HepG2 (cell line): ENCODE measurements around the gene WSB1. TPM values are rescaled to one million over a fixed set of nuclear protein-coding genes. Genes with fewer than 3 reads are reported as not detected.

Experiments
- CC2D1A ChIP-seq: sonication (generic); formaldehyde crosslinking; IDR thresholded peaks from 2 replicates; pipeline ENCODE4 v1.8.1; 2023; ENCODE audit warnings: mild to moderate bottlenecking, missing genetic modification reagents
- DNMT3B ChIP-seq: conservative IDR thresholded peaks from 2 replicates; pipeline ENCODE4 v1.6.1; 2016; ENCODE audit warnings: missing biosample characterization, control low read depth
- ELK4 ChIP-seq: sonication (generic); formaldehyde crosslinking; IDR thresholded peaks from 2 replicates; pipeline ENCODE4 v1.9.0; 2021; ENCODE audit warnings: missing genetic modification reagents, borderline replicate concordance
- FOSL2 ChIP-seq: sonication (generic); formaldehyde crosslinking; IDR thresholded peaks from 2 replicates; pipeline ENCODE4 v1.4.0; 2020; ENCODE audit warnings: missing genetic modification reagents
- HMGA1 ChIP-seq: sonication (generic); formaldehyde crosslinking; conservative IDR thresholded peaks from 2 replicates; pipeline ENCODE4 v1.4.0; 2020; ENCODE audit warnings: missing genetic modification reagents
- HOXA7 ChIP-seq: sonication (generic); formaldehyde crosslinking; IDR thresholded peaks from 2 replicates; pipeline ENCODE4 v1.8.1; 2022; ENCODE audit warnings: mild to moderate bottlenecking, missing genetic modification reagents, moderate library complexity
- IRF2 ChIP-seq: IDR thresholded peaks from 2 replicates; pipeline ENCODE4 v1.6.1; 2018; ENCODE audit warnings: missing genetic modification reagents, missing compliant biosample characterization
- JUN ChIP-seq: sonication (generic); formaldehyde crosslinking; IDR thresholded peaks from 2 replicates; pipeline ENCODE4 v1.4.0; 2020; ENCODE audit warnings: mild to moderate bottlenecking, missing genetic modification reagents
- JUND ChIP-seq: sonication (generic); formaldehyde crosslinking; IDR thresholded peaks from 2 replicates; pipeline ENCODE4 v1.8.0; 2022; ENCODE audit warnings: mild to moderate bottlenecking, missing genetic modification reagents
- KAT2B ChIP-seq: fragments of 150-350 bp; IDR thresholded peaks from 2 replicates; pipeline ENCODE4 v1.6.1; 2014; ENCODE audit warnings: low read depth, low read length, borderline replicate concordance
- KDM5B ChIP-seq: sonication (generic); formaldehyde crosslinking; IDR thresholded peaks from 2 replicates; pipeline ENCODE4 v1.4.0; 2020; ENCODE audit warnings: missing genetic modification reagents, mild to moderate bottlenecking, borderline replicate concordance
- LBX2 ChIP-seq: sonication (generic); formaldehyde crosslinking; IDR thresholded peaks from 2 replicates; pipeline ENCODE4 v1.5.0; 2020; ENCODE audit warnings: missing genetic modification reagents, mild to moderate bottlenecking, borderline replicate concordance
- MAZ ChIP-seq, 2 experiments: sonication (generic) in 1 of 2; formaldehyde crosslinking in 1 of 2; IDR thresholded peaks; 2 replicates each; pipeline versions ENCODE4 v1.5.0 to v1.6.1; 2012 to 2020; ENCODE audit warnings: low read depth in 2 of 2, mild to moderate bottlenecking in 2 of 2, borderline replicate concordance in 1 of 2, improper control_type of control experiment in 1 of 2, low read length in 1 of 2, missing genetic modification reagents in 1 of 2, moderate library complexity in 1 of 2
- MED13 ChIP-seq: sonication (generic); formaldehyde crosslinking; IDR thresholded peaks from 2 replicates; pipeline ENCODE4 v1.5.0; 2020; ENCODE audit warnings: missing genetic modification reagents
- MED8 ChIP-seq: sonication (generic); formaldehyde crosslinking; IDR thresholded peaks from 2 replicates; pipeline ENCODE4 v1.8.1; 2023; ENCODE audit warnings: mild to moderate bottlenecking, missing genetic modification reagents; ENCODE audit not compliant: insufficient replicate concordance
- NRL ChIP-seq: sonication (generic); formaldehyde crosslinking; IDR thresholded peaks from 2 replicates; pipeline ENCODE4 v1.5.0; 2020; ENCODE audit warnings: missing genetic modification reagents, mild to moderate bottlenecking, moderate library complexity, borderline replicate concordance
- PHB2 ChIP-seq: fragments of 450-650 bp; IDR thresholded peaks from 2 replicates; pipeline ENCODE4 v1.6.1; 2018; ENCODE audit not compliant: partially characterized antibody
- RFXANK ChIP-seq: IDR thresholded peaks from 2 replicates; pipeline ENCODE4 v1.6.1; 2016
- SMARCE1 ChIP-seq: fragments of 450-650 bp; IDR thresholded peaks from 2 replicates; pipeline ENCODE4 v1.6.1; 2017; ENCODE audit warnings: borderline replicate concordance
- SNAI1 ChIP-seq: sonication (generic); formaldehyde crosslinking; IDR thresholded peaks from 2 replicates; pipeline ENCODE4 v1.5.0; 2020; ENCODE audit warnings: mild to moderate bottlenecking, missing genetic modification reagents, borderline replicate concordance
- SP2 ChIP-seq: sonication (generic); formaldehyde crosslinking; IDR thresholded peaks from 2 replicates; pipeline ENCODE4 v1.5.1; 2020; ENCODE audit warnings: mild to moderate bottlenecking, missing genetic modification reagents
- SRSF1 ChIP-seq: fragments of 200-400 bp; formaldehyde crosslinking; optimal IDR thresholded peaks from 2 replicates; pipeline ENCODE3; 2017; ENCODE audit warnings: mild to moderate bottlenecking, low read depth, low read length, moderate library complexity
- STAG1 ChIP-seq: sonication (generic); formaldehyde crosslinking; IDR thresholded peaks from 2 replicates; pipeline ENCODE4 v1.4.0; 2020; ENCODE audit warnings: missing genetic modification reagents
- TSC22D2 ChIP-seq: sonication (generic); formaldehyde crosslinking; IDR thresholded peaks from 2 replicates; pipeline ENCODE4 v1.5.1; 2020; ENCODE audit warnings: missing genetic modification reagents, mild to moderate bottlenecking, borderline replicate concordance
- ZBTB3 ChIP-seq: sonication (generic); formaldehyde crosslinking; IDR thresholded peaks from 2 replicates; pipeline ENCODE4 v1.4.0; 2020; ENCODE audit warnings: low read depth, mild to moderate bottlenecking, moderate library complexity, missing genetic modification reagents, borderline replicate concordance
- ZFP62 ChIP-seq: sonication (generic); formaldehyde crosslinking; IDR thresholded peaks from 2 replicates; pipeline ENCODE4 v1.4.0; 2020; ENCODE audit warnings: missing genetic modification reagents
- ZFY ChIP-seq: sonication (generic); formaldehyde crosslinking; IDR thresholded peaks from 2 replicates; pipeline ENCODE4 v1.4.0; 2020; ENCODE audit warnings: missing genetic modification reagents
- ZNF354B ChIP-seq: sonication (generic); formaldehyde crosslinking; IDR thresholded peaks from 2 replicates; pipeline ENCODE4 v1.8.0; 2022; ENCODE audit warnings: mild to moderate bottlenecking, missing genetic modification reagents
- ZNF556 ChIP-seq: sonication (generic); formaldehyde crosslinking; IDR thresholded peaks from 2 replicates; pipeline ENCODE4 v1.4.0; 2020; ENCODE audit warnings: mild to moderate bottlenecking, missing genetic modification reagents, borderline replicate concordance
- ZSCAN21 ChIP-seq: sonication (generic); formaldehyde crosslinking; IDR thresholded peaks from 2 replicates; pipeline ENCODE4 v1.8.0; 2022; ENCODE audit warnings: mild to moderate bottlenecking, missing genetic modification reagents, moderate library complexity, borderline replicate concordance
- ZSCAN31 ChIP-seq: sonication (generic); formaldehyde crosslinking; IDR thresholded peaks from 2 replicates; pipeline ENCODE4 v1.5.0; 2020; ENCODE audit warnings: low read depth, mild to moderate bottlenecking, missing genetic modification reagents
- polyA plus RNA-seq, 8 experiments: library from polyadenylated mRNA; depleted of rRNA in 3 of 8; stranded (reverse) in 7 of 8; unstranded in 1 of 8; fragments of >200 nt; fragmentation: Illumina TruSeq in 4 of 8; extraction: Trizol in 4 of 8; gene quantifications; 2 replicates each; pipeline versions ENCODE4 v1.2.1 to v1.2.3, GENCODE V29; 2011 to 2016; ENCODE audit warnings: low read depth in 4 of 8, missing spikeins in 1 of 8, mixed read lengths in 1 of 8; ENCODE audit not compliant: insufficient read depth in 1 of 8
- total RNA-seq, 5 experiments: library from RNA; depleted of rRNA; stranded (reverse); fragments of >200 nt; fragmentation: Illumina TruSeq; extraction: Trizol; gene quantifications; 2 replicates each; pipeline ENCODE4 v1.2.3, GENCODE V29; 2016; ENCODE audit warnings: low read depth in 1 of 5

WSB1 gene
- total and polyA plus RNA-seq, 2 of the 13 experiments (the other 11 are each of a cell fraction or from before 2014, with no cell fraction given): 81.3 to 294 TPM

GRCh38 chr17:27293898-27294688 is at the start of gene WSB1 (continued):
- TF ChIP-seq HOXA7: no peak
- peak; percentile 43; the same call in 1 of the 2 replicates for TF ChIP-seq KDM5B (CRISPR knock-in tag)
- TF ChIP-seq FOSL2 (CRISPR knock-in tag): peak; percentile 66
- TF ChIP-seq ZSCAN21 (CRISPR knock-in tag): 0 out of 2 replicates have a peak, but pooled peaks have one; percentile 56
- no peak for TF ChIP-seq PHB2
- no peak for TF ChIP-seq STAG1 (CRISPR knock-in tag)
- TF ChIP-seq CC2D1A (CRISPR knock-in tag): 0 out of 2 replicates have a peak, but pooled peaks have one; percentile 92
- peak; percentile 83 for TF ChIP-seq NRL (CRISPR knock-in tag)
- TF ChIP-seq ZSCAN31 (CRISPR knock-in tag): peak; percentile 84
- peak; percentile 82 for TF ChIP-seq MAZ (IDR thresholded peaks at IDR 0.05; ENCODE audit: borderline replicate concordance, low read depth, low read length)
- TF ChIP-seq MAZ (CRISPR knock-in tag; IDR thresholded peaks at IDR 0.05; ENCODE audit: low read depth): peak; percentile 89
- TF ChIP-seq ZNF354B (CRISPR knock-in tag): no peak
- TF ChIP-seq SRSF1: peak; percentile 28
- TF ChIP-seq JUN (CRISPR knock-in tag): no peak
- peak; percentile 90 for TF ChIP-seq ZFY (CRISPR knock-in tag)
- TF ChIP-seq HMGA1 (CRISPR knock-in tag): no peak
- TF ChIP-seq MED13 (CRISPR knock-in tag): peak; percentile 48; the same call in 1 of the 2 replicates
- TF ChIP-seq TSC22D2 (CRISPR knock-in tag): peak; percentile 93; the same call in 1 of the 2 replicates
- TF ChIP-seq SP2 (CRISPR knock-in tag): 0 out of 2 replicates have a peak, but pooled peaks have one; percentile 19
- TF ChIP-seq KAT2B: no peak
- TF ChIP-seq ZBTB3: no peak
- 0 out of 2 replicates have a peak, but pooled peaks have one; percentile 50 for TF ChIP-seq DNMT3B
- TF ChIP-seq IRF2 (CRISPR knock-in tag): peak; percentile 71
- no peak for TF ChIP-seq SNAI1 (CRISPR knock-in tag)
- no peak for TF ChIP-seq ELK4
- TF ChIP-seq JUND (CRISPR knock-in tag): peak; percentile 15; the same call in 1 of the 2 replicates
- no peak for TF ChIP-seq ZFP62 (CRISPR knock-in tag)
- peak; percentile 39 for TF ChIP-seq MED8 (CRISPR knock-in tag)
- TF ChIP-seq RFXANK (CRISPR knock-in tag): peak; percentile 79; the same call in 1 of the 2 replicates
- TF ChIP-seq ZNF556 (CRISPR knock-in tag): peak; percentile 75; the same call in 1 of the 2 replicates
- TF ChIP-seq LBX2 (CRISPR knock-in tag): no peak
- no peak for TF ChIP-seq SMARCE1
